Stimulated activated CD4-positive, alpha-beta T cell treated with anti-CD3 and anti-CD28 coated beads, Interleukin-1b, Interleukin-23, amount 100 ng/mL, for 48 hours (primary cell): ENCODE measurements around the gene MMD.
A peak's percentile ranks its signal among the peaks of the same experiment; 100 is the strongest.
"Not testable (repeated sequence)": the region's sequence is repeated elsewhere in the genome, so short reads cannot be mapped to it uniquely, and the experiment has no call there.

ENCODE experiments used
- DNase-seq: peaks from one replicate; pipeline ENCODE4 v3.0.0-alpha.2; 2020

Gene MMD

GRCh38 chr17:55421179-55421934 is at the start of gene MMD:
Gene MMD (minus strand): TSS chr17:55421835. CDS start chr17:55421695, 140 bp downstream.
- DNase-seq = peak; percentile 3

GRCh38 chr17:55466671-55467070 is 45.0 kb upstream of the MMD start:
- DNase-seq = no peak

- not testable (repeated sequence) for DNase-seq
Observed at GRCh38 chr17:55465771-55466170, 44.1 kb upstream of the MMD start.

- no peak for DNase-seq
Observed at GRCh38 chr17:55463600-55463999, 42.0 kb upstream of the MMD start.

- no peak for DNase-seq
Observed at GRCh38 chr17:55462711-55463110, 41.1 kb upstream of the MMD start.

- no peak for DNase-seq
Observed at GRCh38 chr17:55462234-55462633, 40.6 kb upstream of the MMD start.

- peak; percentile 69 for DNase-seq
Observed at GRCh38 chr17:55458978-55459377, 37.3 kb upstream of the MMD start.

- no peak for DNase-seq
Observed at GRCh38 chr17:55458287-55458900, 36.8 kb upstream of the MMD start.

GRCh38 chr17:55456307-55457240 is 34.9 kb upstream of the MMD start:
- no peak for DNase-seq

- DNase-seq = no peak
Observed at GRCh38 chr17:55454906-55455474, 33.4 kb upstream of the MMD start.

- no peak for DNase-seq
Observed at GRCh38 chr17:55453839-55454557, 32.4 kb upstream of the MMD start.

GRCh38 chr17:55452139-55452790 is 30.6 kb upstream of the MMD start:
- no peak for DNase-seq

- DNase-seq = no peak
Observed at GRCh38 chr17:55451758-55452138, 30.1 kb upstream of the MMD start.

- no peak for DNase-seq
Observed at GRCh38 chr17:55451203-55451641, 29.6 kb upstream of the MMD start.

GRCh38 chr17:55450232-55450825 is 28.7 kb upstream of the MMD start:
- no peak for DNase-seq

- DNase-seq = no peak
Observed at GRCh38 chr17:55448681-55449080, 27.0 kb upstream of the MMD start.

- DNase-seq = no peak
Observed at GRCh38 chr17:55446581-55447205, 25.1 kb upstream of the MMD start.

GRCh38 chr17:55446004-55446403 is 24.4 kb upstream of the MMD start:
- not testable (repeated sequence) for DNase-seq

- DNase-seq = no peak
Observed at GRCh38 chr17:55444471-55445441, 23.1 kb upstream of the MMD start.

- DNase-seq = no peak
Observed at GRCh38 chr17:55443904-55444303, 22.3 kb upstream of the MMD start.
